ENCODE data around the gene PAQR9. TPM values are rescaled to one million over a fixed set of nuclear protein-coding genes. Genes with fewer than 3 reads are reported as not detected.

Gene PAQR9
- total and polyA plus RNA-seq, 9 of the 15 experiments (the other 6 are each of a cell fraction or from before 2014, with no cell fraction given) = 0.04 to 0.58 (median 0.22) TPM

DNA sequence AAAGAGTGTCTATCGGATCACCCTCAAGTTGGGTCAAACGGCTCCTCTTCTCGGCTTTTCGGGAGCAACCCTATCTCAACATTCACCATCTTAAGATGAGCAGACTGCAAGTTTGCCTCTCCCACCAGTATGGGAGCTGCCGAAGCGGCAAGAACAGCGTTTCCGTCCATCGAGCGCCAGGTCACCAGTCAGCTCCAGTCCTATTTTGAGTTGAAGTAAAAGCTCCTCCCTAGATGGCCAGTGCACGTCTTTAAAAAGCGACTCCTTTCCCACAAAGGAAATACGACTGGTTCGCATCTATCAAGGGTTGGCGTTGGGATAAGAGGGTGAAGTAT, 37.5 kb upstream of the PAQR9 start (continued):
- TF ChIP-seq MNT (conservative IDR thresholded peaks at IDR 0.05) = no peak
- TF ChIP-seq MBD2 (IDR thresholded peaks at IDR 0.05; ENCODE audit: borderline replicate concordance, low read depth) = no peak
- TF ChIP-seq HDAC8 (tag; IDR thresholded peaks at IDR 0.05) = no peak
- no peak for TF ChIP-seq ZNF24 (IDR thresholded peaks at IDR 0.05)
- TF ChIP-seq SREBF1 (IDR thresholded peaks at IDR 0.05; ENCODE audit: borderline replicate concordance, low read depth, low read length) = no peak
- TF ChIP-seq LEF1 (IDR thresholded peaks at IDR 0.05) = no peak
- TF ChIP-seq RFX1 (IDR thresholded peaks at IDR 0.05) = no peak
- TF ChIP-seq NFATC3 (IDR thresholded peaks at IDR 0.05) = 0 out of 2 replicates have a peak, but pooled peaks have one; percentile 56
- no peak for TF ChIP-seq EGR1 (conservative IDR thresholded peaks at IDR 0.05)
- TF ChIP-seq U2AF2 (optimal IDR thresholded peaks at IDR 0.05; ENCODE audit: low read depth, low read length) = no peak
- TF ChIP-seq ARID2 (IDR thresholded peaks at IDR 0.05) = no peak
- TF ChIP-seq SMARCC2 (IDR thresholded peaks at IDR 0.05; ENCODE audit: low read depth) = peak; percentile 18; the same call in 1 of the 2 replicates
- TF ChIP-seq YBX1 (IDR thresholded peaks at IDR 0.05) = no peak
- TF ChIP-seq, protein P1, sequence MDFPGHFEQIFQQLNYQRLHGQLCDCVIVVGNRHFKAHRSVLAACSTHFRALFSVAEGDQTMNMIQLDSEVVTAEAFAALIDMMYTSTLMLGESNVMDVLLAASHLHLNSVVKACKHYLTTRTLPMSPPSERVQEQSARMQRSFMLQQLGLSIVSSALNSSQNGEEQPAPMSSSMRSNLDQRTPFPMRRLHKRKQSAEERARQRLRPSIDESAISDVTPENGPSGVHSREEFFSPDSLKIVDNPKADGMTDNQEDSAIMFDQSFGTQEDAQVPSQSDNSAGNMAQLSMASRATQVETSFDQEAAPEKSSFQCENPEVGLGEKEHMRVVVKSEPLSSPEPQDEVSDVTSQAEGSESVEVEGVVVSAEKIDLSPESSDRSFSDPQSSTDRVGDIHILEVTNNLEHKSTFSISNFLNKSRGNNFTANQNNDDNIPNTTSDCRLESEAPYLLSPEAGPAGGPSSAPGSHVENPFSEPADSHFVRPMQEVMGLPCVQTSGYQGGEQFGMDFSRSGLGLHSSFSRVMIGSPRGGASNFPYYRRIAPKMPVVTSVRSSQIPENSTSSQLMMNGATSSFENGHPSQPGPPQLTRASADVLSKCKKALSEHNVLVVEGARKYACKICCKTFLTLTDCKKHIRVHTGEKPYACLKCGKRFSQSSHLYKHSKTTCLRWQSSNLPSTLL (IDR thresholded peaks at IDR 0.05) = no peak
- no peak for TF ChIP-seq ZMIZ1 (IDR thresholded peaks at IDR 0.05; ENCODE audit: low read depth in 2 of 2, low read length in 2 of 2)
- TF ChIP-seq, protein P2, sequence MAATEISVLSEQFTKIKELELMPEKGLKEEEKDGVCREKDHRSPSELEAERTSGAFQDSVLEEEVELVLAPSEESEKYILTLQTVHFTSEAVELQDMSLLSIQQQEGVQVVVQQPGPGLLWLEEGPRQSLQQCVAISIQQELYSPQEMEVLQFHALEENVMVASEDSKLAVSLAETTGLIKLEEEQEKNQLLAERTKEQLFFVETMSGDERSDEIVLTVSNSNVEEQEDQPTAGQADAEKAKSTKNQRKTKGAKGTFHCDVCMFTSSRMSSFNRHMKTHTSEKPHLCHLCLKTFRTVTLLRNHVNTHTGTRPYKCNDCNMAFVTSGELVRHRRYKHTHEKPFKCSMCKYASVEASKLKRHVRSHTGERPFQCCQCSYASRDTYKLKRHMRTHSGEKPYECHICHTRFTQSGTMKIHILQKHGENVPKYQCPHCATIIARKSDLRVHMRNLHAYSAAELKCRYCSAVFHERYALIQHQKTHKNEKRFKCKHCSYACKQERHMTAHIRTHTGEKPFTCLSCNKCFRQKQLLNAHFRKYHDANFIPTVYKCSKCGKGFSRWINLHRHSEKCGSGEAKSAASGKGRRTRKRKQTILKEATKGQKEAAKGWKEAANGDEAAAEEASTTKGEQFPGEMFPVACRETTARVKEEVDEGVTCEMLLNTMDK (IDR thresholded peaks at IDR 0.05; ENCODE audit: borderline replicate concordance, insufficient read depth, low read depth, low read length, poor library complexity, severe bottlenecking) = no peak
- no peak for TF ChIP-seq BMI1 (IDR thresholded peaks at IDR 0.05; ENCODE audit: low read length)
- TF ChIP-seq ARID3B (CRISPR knock-in tag; IDR thresholded peaks at IDR 0.05; ENCODE audit: borderline replicate concordance) = no peak
- no peak for TF ChIP-seq ELF1 (tag; IDR thresholded peaks at IDR 0.05)

All from K562 (cell line).